GM23338 (cell line): Measurements from ENCODE around the gene PAGR1.

Experiments
- EZH2 ChIP-seq: fragments of 200-600 bp; sonication (generic); IDR thresholded peaks from one replicate; pipeline ENCODE4 v1.8.0; 2017; ENCODE audit warnings: antibody characterized with exemption, mild to moderate bottlenecking, low read depth; ENCODE audit not compliant: unreplicated experiment
- ZNF331 ChIP-seq: fragments of 250-450 bp; sonication (Bioruptor Pico); IDR thresholded peaks from 2 replicates; pipeline ENCODE4 v1.5.0; 2020; ENCODE audit warnings: low read depth, mild to moderate bottlenecking, moderate library complexity
- TF ChIP-seq, protein P1 (sequence below), 2 experiments: fragments of 200-600 bp in 1 of 2; sonication (generic) in 1 of 2; conservative IDR thresholded peaks; 2 replicates each; pipeline versions ENCODE4 v1.5.1 to v1.6.1; 2016 to 2017; ENCODE audit warnings: antibody characterized with exemption in 2 of 2, low read depth in 2 of 2, mild to moderate bottlenecking in 2 of 2, moderate library complexity in 1 of 2

DNA sequence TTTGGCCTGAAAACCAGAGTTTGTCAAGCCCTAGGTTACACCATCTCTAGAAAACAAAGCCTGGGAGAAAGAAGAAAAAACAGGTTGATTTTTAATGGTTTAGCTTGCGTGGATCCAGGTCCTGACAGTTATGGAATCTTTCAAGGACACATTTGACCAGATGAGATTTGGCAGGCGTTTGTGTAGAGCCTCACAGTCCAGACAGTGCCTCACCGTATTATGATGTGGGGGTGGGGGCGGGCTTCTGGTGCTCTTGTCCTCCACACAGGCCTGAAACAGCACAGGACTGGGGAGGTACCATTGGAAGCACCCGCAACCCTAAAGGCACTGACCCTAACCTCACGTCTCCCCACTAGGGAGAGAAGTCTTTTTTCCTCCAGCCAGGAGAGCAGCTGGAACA is 23.9 kb downstream of the PAGR1 start:
- TF ChIP-seq, protein P1, sequence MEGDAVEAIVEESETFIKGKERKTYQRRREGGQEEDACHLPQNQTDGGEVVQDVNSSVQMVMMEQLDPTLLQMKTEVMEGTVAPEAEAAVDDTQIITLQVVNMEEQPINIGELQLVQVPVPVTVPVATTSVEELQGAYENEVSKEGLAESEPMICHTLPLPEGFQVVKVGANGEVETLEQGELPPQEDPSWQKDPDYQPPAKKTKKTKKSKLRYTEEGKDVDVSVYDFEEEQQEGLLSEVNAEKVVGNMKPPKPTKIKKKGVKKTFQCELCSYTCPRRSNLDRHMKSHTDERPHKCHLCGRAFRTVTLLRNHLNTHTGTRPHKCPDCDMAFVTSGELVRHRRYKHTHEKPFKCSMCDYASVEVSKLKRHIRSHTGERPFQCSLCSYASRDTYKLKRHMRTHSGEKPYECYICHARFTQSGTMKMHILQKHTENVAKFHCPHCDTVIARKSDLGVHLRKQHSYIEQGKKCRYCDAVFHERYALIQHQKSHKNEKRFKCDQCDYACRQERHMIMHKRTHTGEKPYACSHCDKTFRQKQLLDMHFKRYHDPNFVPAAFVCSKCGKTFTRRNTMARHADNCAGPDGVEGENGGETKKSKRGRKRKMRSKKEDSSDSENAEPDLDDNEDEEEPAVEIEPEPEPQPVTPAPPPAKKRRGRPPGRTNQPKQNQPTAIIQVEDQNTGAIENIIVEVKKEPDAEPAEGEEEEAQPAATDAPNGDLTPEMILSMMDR (conservative IDR thresholded peaks at IDR 0.05; ENCODE audit: low read depth in 2 of 2) = no peak
- no peak for TF ChIP-seq EZH2
- TF ChIP-seq ZNF331 (CRISPR knock-in tag) = no peak
